Kidney (tissue), 14 donors: ENCODE data around the gene NMUR2. TPM values are rescaled to one million over a fixed set of nuclear protein-coding genes. Genes with fewer than 3 reads are reported as not detected.

Experiments used
- DNase-seq, 5 donors: peaks; one replicate each; pipeline ENCODE4 v3.0.0-alpha.2; 2013 to 2020
- FAIRE-seq: peaks from 2 replicates; lab custom pipeline; 2012; peaks lifted over from hg19 to GRCh38; lab: Jason Lieb, UNC
- H3K27ac ChIP-seq, 2 donors: one replicate each; pipeline ENCODE4 v1.7.0; 2013; ENCODE audit warnings: low read depth in 2 of 2, low read length in 2 of 2, inconsistent platforms in 1 of 2
- H3K27me3 ChIP-seq: one replicate; pipeline ENCODE4 v1.7.1; 2013; ENCODE audit warnings: low read length, inconsistent platforms; ENCODE audit not compliant: control insufficient read depth, insufficient read depth
- H3K36me3 ChIP-seq, 3 donors: one replicate each; pipeline versions ENCODE4 v1.7.0 to v1.7.1; 2013; ENCODE audit warnings: low read length in 3 of 3, control low read depth in 1 of 3, inconsistent platforms in 1 of 3; ENCODE audit not compliant: insufficient read depth in 3 of 3, control insufficient read depth in 2 of 3
- H3K4me1 ChIP-seq, 3 donors: one replicate each; pipeline versions ENCODE4 v1.7.0 to v1.7.1; 2013; ENCODE audit warnings: low read length in 3 of 3, inconsistent platforms in 1 of 3, low read depth in 1 of 3; ENCODE audit not compliant: control insufficient read depth in 2 of 3, insufficient read depth in 2 of 3
- H3K4me3 ChIP-seq, 3 donors: one replicate each; pipeline versions ENCODE4 v1.7.0 to v1.8.1; 2013; ENCODE audit warnings: low read length in 3 of 3, control low read depth in 1 of 3, inconsistent platforms in 1 of 3
- H3K9ac ChIP-seq, 3 donors: one replicate each; pipeline versions ENCODE4 v1.7.0 to v1.7.1; 2013; ENCODE audit warnings: low read length in 3 of 3, control low read depth in 1 of 3, inconsistent platforms in 1 of 3
- H3K9me3 ChIP-seq, 3 donors: one replicate each; pipeline versions ENCODE4 v1.7.0 to v1.7.1; 2013; ENCODE audit warnings: low read length in 3 of 3, control low read depth in 1 of 3, inconsistent platforms in 1 of 3; ENCODE audit not compliant: control insufficient read depth in 2 of 3, insufficient read depth in 1 of 3
- CTCF ChIP-seq: IDR thresholded peaks from 3 replicates; pipeline ENCODE4 v1.5.1; 2012; ENCODE audit warnings: mild to moderate bottlenecking, moderate library complexity, borderline replicate concordance; ENCODE audit not compliant: insufficient read depth; ENCODE audit errors: extremely low read depth
- intact Hi-C: fragments of 100-400 bp; cut with DNase I; formaldehyde crosslinking; loops from one replicate; pipeline ENCODE4 v1.11.1; 2022
- polyA plus RNA-seq: library from polyadenylated mRNA; stranded (reverse); fragments of 350-450 nt; fragmentation: Illumina TruSeq; extraction: RNeasy Lipid Tissue Mini Kit (QIAGEN cat#74804); gene quantifications from one replicate; pipeline ENCODE4 v1.2.3, GENCODE V29; 2014; ENCODE audit warnings: low read depth, low replicate concordance; ENCODE audit not compliant: insufficient read depth
- total RNA-seq: library from RNA; stranded (reverse); fragmentation: NEBNext Ultra II Directional; extraction: Animal tissue kit (Norgen Biotek cat#: 25700); gene quantifications from one replicate; pipeline ENCODE4 v1.2.1, GENCODE V29; 2021
- donor health status: control.
- donor health status: control.
- donor health status: control.
- donor health status: control.
- donor health status: control.
- donor health status: DM: yes; HTN: yes; CAD: no.
- donor health status: Normal renal cell carcinoma (clear cell type).

NMUR2 gene
- total and polyA plus RNA-seq, 2 donors from 2014 or later: 0.30 TPM; not detected in 1

GRCh38 chr5:152389208-152389849 is 15.8 kb downstream of the NMUR2 start:
- DNase-seq: no peak
- no peak for FAIRE-seq
- peaks cover 0 to 9% (median 0%) of the 10 kb centered on the region in 3 donors for H3K9me3 ChIP-seq
- no peak overlapping the region for H3K27ac ChIP-seq
- TF ChIP-seq CTCF: no peak
- H3K4me3 ChIP-seq: no peak overlapping the region
- H3K4me1 ChIP-seq: no peaks in the 10 kb centered on the region
- H3K27me3 ChIP-seq: no peaks in the 10 kb centered on the region
- H3K9ac ChIP-seq: no peak overlapping the region
- intact Hi-C loops: no loop called here
- H3K36me3 ChIP-seq: no peaks in the 10 kb centered on the region

- DNase-seq (no peak), FAIRE-seq (no peak)
- H3K9ac ChIP-seq: no peak overlapping the region
- H3K4me3 ChIP-seq: no peak overlapping the region
- no peaks in the 10 kb centered on the region for H3K27me3 ChIP-seq
- intact Hi-C loops: no loop called here
- no peak overlapping the region for H3K27ac ChIP-seq
- peaks cover 0 to 9% (median 0%) of the 10 kb centered on the region in 3 donors for H3K9me3 ChIP-seq
- no peak for TF ChIP-seq CTCF
- no peaks in the 10 kb centered on the region for H3K36me3 ChIP-seq
- H3K4me1 ChIP-seq: no peaks in the 10 kb centered on the region
Measured at GRCh38 chr5:152388610-152389009, 16.5 kb downstream of the NMUR2 start.

DNA sequence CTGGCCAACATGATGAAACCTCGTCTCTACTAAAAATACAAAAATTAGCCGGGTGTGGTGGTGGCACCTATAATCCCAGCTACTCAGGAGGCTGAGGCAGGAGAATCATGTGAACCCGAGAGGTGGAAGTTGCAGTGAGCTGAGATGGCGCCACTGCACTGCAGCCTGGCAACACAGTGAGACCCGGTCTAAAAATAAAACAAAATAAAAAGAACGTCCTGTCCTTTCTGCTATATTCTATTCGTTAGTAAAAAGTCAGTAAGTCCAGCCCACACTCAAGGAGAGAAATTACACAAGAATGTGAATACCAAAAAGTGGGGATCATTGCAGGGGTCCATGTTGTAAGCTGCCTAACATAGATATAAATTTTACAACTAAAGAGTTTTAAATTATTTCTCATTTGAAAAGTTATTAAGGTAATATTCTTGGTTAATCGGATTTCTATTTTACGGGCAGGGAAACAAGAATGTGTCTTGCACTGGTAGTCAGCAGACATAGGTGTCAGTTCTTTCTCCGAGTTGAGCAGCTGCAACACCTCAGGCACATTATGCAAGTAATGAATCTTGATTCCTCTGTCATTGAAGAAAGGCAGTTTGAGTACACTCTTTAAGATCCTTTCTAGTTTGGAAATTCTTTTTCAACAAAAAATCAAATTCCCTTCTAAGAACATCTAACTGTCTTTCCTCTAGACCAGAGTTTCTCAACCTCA is 24.5 kb downstream of the NMUR2 start:
- no peak overlapping the region for H3K9ac ChIP-seq
- no peak overlapping the region for H3K4me3 ChIP-seq
- DNase-seq: peak in 2 of 5 donors; percentile 4 to 34
- no peaks in the 10 kb centered on the region for H3K9me3 ChIP-seq
- no peak overlapping the region for H3K27ac ChIP-seq
- FAIRE-seq: no peak
- no peaks in the 10 kb centered on the region for H3K36me3 ChIP-seq
- no peaks in the 10 kb centered on the region for H3K4me1 ChIP-seq
- no peaks in the 10 kb centered on the region for H3K27me3 ChIP-seq
- intact Hi-C loops: no loop called here
- TF ChIP-seq CTCF: no peak
